ENCODE results near the gene PATZ1. TPM values are rescaled to one million over a fixed set of nuclear protein-coding genes. Genes with fewer than 3 reads are reported as not detected.
"Not testable (repeated sequence)": the region's sequence is repeated elsewhere in the genome, so short reads cannot be mapped to it uniquely, and the experiment has no call there.

Gene PATZ1, protein sequence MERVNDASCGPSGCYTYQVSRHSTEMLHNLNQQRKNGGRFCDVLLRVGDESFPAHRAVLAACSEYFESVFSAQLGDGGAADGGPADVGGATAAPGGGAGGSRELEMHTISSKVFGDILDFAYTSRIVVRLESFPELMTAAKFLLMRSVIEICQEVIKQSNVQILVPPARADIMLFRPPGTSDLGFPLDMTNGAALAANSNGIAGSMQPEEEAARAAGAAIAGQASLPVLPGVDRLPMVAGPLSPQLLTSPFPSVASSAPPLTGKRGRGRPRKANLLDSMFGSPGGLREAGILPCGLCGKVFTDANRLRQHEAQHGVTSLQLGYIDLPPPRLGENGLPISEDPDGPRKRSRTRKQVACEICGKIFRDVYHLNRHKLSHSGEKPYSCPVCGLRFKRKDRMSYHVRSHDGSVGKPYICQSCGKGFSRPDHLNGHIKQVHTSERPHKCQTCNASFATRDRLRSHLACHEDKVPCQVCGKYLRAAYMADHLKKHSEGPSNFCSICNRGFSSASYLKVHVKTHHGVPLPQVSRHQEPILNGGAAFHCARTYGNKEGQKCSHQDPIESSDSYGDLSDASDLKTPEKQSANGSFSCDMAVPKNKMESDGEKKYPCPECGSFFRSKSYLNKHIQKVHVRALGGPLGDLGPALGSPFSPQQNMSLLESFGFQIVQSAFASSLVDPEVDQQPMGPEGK
- polyA plus RNA-seq (ENCODE audit: insufficient read length in 4 of 4): 10 to 100 TPM; 37.5 to 82.6 (median 73.0) TPM

DNA sequence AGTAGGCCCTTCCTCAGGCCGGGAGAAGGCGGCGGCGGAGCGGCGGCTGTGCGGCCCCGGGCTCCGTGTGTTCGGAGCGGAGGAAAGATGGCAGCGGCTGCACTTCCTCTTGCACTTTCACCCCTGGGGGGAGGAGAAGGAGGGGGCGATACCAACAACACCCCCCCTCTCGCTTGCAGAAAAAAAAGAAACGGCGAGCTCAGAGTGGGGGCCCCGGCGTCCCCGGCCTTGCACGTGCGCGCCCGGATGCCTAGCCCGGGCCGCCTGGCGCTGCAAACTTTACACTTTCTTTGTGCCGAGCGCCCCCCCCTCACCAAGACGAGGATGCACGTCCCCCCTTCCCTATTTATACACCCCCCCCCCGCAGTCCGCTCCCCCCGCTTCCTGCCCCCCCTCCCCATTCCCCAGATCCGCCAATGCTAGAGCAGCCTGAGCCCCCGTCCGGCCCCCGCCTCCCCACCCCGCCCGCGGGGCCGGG is at the start of gene PATZ1:
TSS of gene PATZ1 (minus strand) at position 92 of the 478 bp plus-strand sequence. CDS start 744 bp downstream, outside the sequence.
- peak in 3 of 4 donors; percentile 61 to 80 (median 79) for DNase-seq (ENCODE audit: low read depth in 4 of 4, low spot score in 3 of 4)

- no peak for DNase-seq (ENCODE audit: low read depth in 4 of 4, low spot score in 3 of 4)
Observed at GRCh38 chr22:31394326-31394725, 48.2 kb upstream of the PATZ1 start.

DNA sequence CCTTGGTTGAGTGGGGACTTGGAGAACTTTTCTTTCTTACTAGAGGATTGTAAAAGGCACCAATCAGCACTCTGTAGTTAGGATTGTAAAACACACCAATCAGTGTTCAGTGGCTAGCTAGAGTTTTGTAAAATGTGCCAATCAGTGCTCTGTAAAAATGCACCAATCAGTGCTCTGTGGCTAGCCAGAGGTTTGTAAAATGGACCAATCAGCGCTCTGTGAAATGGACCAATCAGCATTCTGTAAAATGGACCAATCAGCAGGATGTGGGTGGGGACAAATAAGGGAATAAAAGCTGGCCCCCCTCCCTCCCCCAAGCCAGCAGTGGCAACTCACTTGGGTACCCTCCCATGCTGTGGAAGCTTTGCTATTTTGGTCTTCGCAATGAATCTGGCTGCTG is 47.7 kb upstream of the PATZ1 start:
- DNase-seq (ENCODE audit: low read depth in 4 of 4, low spot score in 3 of 4): no peak

DNA sequence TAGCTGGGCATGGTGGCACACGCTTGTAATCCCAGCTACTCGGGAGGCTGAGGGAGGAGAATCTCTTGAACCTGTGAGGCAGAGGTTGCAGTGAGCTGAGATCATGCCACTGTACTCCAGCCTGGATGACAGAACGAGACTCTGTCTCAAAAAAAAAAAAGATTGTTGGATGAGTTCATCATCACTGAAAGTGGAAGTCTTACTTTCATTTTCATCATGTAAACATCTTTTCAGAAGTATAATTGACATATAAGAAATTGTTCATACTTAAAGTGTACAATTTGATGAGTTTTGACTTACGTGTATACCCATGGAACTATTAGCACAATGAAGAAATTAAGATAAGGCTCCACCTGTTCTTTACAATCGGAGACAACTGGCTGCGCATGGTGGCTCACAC is 32.5 kb upstream of the PATZ1 start:
- not testable (repeated sequence) for DNase-seq (ENCODE audit: low read depth in 4 of 4, low spot score in 3 of 4)

DNA sequence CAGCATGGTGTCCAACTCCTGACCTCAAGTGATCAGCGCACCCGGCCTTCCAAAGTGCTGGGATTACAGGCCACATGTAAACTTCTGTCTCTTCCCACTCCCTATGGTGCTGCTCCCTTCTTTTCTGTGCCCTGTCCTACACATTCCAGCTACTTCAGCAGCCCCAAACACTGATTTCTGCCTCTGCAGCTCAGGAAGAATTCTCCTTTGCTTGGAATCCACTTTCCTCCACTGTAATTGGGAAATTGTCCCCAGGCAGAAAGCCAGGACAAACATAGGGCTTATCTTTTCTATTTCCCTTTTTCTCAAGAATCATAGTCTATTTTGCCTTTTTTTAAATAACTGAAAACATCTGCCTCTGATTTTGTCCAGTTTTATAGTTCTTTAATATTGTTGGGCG is 32.0 kb upstream of the PATZ1 start:
- no peak for DNase-seq (ENCODE audit: low read depth in 4 of 4, low spot score in 3 of 4)

DNA sequence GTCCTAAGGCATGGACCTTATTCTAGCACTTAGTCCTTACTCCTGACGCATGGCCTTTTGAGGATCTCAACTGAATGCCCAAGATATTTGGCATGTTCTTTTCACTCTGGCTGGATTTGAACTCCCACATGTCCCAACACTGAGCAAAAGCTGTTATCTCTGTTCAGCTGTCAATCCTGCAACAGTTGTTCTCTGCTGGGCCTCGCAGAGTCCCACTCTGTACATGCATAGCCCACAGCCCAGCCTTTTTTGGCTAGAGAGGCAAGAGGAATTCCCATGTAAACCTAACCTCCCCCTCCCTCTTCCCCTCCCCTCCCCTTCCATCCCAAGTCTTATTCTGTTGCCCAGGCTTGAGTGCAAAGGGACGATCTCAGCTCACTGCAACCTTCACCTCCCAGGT is 31.5 kb upstream of the PATZ1 start:
- DNase-seq (ENCODE audit: low read depth in 4 of 4, low spot score in 3 of 4): no peak

DNA sequence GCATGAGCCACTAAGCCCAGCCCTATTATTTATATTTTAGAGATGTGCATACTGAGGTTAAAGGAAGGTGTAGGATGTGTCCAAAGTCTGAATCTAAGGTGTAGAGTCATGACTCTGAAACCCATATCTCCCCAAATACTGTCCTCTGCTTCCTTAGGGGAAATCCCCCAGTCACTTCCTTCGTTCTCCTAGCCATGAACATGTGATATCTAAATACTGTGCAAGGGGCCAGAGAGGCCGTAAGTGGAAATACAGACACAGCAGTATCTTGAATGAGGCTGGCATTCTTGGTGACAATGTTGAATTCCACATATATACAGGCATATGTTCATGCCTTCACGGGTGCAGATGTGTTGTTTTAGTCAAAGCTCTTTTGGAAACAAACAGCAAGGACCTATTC is 21.3 kb upstream of the PATZ1 start:
- DNase-seq (ENCODE audit: low read depth in 4 of 4, low spot score in 3 of 4): no peak

DNA sequence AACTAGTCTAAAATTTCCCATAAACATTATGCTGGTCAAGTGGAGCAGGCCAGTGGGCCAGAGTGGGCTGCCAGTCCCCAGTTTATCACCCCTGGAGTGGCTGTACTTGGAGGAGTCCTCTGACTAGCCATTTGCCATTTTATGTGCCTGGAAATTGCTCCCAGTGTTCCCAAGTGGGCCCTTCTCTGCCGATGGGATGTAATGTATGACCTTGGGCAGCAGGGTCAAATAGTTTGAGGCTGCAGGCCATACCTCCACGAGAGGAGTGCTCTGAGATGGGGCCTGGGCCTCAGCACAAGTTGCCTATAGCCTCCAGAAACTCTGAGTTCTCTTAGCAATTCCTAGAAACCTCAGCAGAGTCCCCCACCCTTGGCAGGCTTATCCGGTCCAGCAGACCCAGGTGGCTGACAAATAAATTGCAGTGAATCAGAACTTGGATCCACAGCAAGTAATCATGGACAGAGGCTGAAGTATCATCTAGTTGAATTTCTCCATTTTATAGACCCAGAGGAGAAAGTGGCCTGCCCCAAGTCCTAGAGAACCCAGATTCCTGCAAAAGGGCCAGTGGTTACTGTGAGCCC is 17.8 kb upstream of the PATZ1 start:
- no peak for DNase-seq (ENCODE audit: low read depth in 4 of 4, low spot score in 3 of 4)

DNA sequence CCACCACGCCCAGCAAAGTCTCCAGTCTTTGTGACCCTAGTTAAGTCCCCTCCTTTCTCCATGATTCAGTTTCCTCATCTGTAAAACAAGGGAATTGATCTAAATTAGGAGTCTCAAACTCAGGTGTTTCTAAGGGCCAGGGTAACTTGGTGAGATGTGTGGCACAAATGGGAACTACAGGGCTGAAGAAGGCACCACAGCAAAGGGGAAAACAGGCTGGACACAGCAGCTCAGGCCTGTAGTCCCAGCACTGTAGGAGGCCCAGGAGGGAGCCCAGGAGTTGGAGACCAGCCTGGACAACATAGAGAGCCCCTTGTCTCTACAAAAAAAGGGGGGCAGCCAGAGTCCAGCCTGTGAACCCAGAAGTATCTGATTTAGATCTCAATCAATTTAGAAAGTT is 15.6 kb upstream of the PATZ1 start:
- DNase-seq (ENCODE audit: low read depth in 4 of 4, low spot score in 3 of 4): no peak

DNA sequence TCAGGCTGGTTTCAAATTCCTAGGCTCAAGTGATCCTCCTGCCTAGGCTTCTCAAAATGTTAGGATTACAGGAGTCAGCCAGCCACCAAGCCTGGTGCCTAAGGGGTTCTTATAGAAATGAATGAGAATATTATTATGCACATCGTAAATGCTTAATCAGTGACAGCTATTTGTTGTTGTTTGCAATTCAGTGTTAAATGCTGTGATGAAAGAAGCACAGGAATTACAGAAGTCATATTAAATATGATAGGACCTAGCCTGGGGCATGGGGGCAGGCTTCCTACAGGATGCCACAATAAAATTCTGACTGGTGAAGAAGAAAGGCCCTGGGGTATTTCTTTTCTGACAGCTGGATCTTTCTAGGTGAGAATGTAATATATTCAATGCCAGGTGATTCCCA is 13.9 kb upstream of the PATZ1 start:
- no peak for DNase-seq (ENCODE audit: low read depth in 4 of 4, low spot score in 3 of 4)

GRCh38 chr22:31354515-31354914 is 8.4 kb upstream of the PATZ1 start:
- DNase-seq (ENCODE audit: low read depth in 4 of 4, low spot score in 3 of 4): no peak

- no peak for DNase-seq (ENCODE audit: low read depth in 4 of 4, low spot score in 3 of 4)
Observed at GRCh38 chr22:31350410-31350863, 4.3 kb upstream of the PATZ1 start.

DNA sequence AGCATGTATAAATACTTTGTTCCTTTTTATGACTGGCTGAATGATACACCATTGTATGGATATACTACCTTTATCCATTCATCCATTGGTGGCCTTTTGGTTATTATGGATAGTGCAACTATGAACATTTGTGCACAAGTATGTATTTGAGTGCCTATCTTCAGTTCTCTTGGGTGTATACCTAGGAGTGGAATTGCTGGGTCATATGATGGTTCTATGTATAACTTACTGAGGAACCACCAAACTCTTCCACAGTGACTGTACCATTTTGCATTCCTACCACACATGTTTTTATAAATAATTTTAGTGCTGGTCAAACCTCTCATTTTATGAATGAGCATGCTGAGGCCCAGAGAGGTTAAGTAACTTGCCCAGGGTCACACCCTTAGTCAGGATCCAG is 3.8 kb upstream of the PATZ1 start:
- DNase-seq (ENCODE audit: low read depth in 4 of 4, low spot score in 3 of 4): no peak

- DNase-seq (ENCODE audit: low read depth in 4 of 4, low spot score in 3 of 4): no peak
Observed at GRCh38 chr22:31348766-31349165, 2.6 kb upstream of the PATZ1 start.

DNA sequence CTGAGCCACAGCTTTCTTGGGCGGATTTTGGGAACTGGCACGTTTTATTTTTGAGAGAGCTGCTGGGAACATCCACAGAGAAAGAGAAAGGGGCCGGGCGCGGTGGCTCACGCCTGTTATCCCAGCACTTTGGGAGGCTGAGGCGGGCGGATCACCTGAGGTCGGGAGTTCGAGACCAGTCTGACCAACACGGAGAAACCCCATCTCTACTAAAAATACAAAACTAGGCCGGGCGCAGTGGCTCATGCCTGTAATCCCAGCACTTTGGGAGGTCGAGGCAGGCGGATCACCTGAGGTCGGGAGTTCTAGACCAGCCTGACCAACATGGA is 1.8 kb upstream of the PATZ1 start:
- DNase-seq (ENCODE audit: low read depth in 4 of 4, low spot score in 3 of 4): not testable (repeated sequence)

- DNase-seq (ENCODE audit: low read depth in 4 of 4, low spot score in 3 of 4): peak in 3 of 4 donors; percentile 63 to 73 (median 66)
Observed at GRCh38 chr22:31347251-31348008, 1.3 kb upstream of the PATZ1 start.

GRCh38 chr22:31346733-31347250 is 646 bp upstream of the PATZ1 start:
- DNase-seq (ENCODE audit: low read depth in 4 of 4, low spot score in 3 of 4): peak in 2 of 4 donors; percentile 52 to 53

- DNase-seq (ENCODE audit: low read depth in 4 of 4, low spot score in 3 of 4): peak; percentile 67 to 93 (median 90)
Observed at GRCh38 chr22:31345331-31346254, 553 bp downstream of the PATZ1 start.

DNA sequence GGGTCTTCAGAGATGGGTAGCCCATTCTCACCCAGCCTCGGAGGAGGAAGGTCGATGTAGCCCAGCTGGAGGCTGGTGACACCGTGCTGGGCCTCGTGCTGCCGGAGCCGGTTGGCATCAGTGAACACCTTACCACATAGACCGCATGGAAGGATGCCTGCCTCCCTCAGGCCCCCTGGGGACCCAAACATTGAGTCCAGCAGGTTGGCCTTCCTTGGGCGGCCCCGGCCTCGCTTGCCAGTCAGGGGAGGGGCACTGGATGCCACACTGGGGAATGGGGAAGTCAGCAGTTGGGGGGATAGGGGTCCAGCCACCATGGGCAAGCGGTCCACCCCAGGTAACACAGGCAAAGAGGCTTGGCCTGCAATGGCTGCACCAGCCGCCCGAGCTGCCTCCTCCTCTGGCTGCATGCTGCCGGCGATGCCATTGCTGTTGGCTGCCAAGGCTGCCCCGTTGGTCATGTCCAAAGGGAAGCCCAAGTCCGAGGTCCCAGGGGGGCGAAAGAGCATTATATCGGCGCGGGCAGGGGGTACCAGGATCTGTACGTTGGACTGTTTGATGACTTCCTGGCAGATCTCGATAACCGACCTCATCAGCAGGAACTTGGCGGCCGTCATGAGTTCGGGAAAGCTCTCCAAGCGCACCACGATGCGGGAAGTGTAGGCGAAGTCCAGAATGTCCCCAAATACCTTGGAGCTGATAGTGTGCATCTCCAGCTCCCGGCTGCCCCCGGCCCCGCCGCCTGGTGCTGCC is 1.4 kb downstream of the PATZ1 start:
- DNase-seq (ENCODE audit: low read depth in 4 of 4, low spot score in 3 of 4): peak in 1 of 4 donors; percentile 24
